Activated gamma-delta T cell (primary cell): ENCODE measurements around the gene MTPN.

ENCODE experiments used
- DNase-seq: peaks from one replicate; lab custom pipeline; 2025; lab: John Stamatoyannopoulos, UW

MTPN gene

DNA sequence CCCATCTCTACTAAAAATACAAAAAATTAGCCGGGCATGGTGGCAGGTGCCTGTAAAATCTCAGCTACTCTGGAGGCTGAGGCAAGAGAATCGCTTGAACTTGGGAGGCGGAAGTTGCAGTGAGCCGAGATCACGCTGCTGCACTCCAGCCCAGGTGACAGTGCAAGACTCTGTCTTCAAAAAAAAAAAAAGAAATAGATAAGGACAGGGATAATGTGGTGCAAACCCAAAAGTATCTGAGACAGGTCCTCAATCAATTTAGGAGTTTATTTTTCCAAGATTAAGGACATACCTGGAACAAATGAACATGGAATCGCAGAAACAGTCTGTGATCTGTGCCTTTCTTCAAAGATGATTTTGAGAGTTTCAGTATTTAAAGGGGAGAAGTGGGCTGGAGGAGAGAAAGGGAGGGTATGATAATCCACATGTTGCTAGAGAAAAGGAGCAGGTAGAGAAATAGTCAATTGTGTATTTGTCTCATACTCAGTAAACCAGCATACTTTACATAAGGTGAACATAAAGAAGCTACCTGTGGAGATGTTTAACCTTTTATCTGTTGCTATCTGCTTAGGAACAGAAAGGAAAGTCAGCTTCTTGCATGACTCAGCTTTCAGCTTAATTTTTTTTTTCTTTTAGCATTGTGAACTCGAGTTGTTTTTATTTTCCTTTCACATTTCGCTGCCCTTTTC, 4.9 kb upstream of the MTPN start:
- no peak for DNase-seq

DNA sequence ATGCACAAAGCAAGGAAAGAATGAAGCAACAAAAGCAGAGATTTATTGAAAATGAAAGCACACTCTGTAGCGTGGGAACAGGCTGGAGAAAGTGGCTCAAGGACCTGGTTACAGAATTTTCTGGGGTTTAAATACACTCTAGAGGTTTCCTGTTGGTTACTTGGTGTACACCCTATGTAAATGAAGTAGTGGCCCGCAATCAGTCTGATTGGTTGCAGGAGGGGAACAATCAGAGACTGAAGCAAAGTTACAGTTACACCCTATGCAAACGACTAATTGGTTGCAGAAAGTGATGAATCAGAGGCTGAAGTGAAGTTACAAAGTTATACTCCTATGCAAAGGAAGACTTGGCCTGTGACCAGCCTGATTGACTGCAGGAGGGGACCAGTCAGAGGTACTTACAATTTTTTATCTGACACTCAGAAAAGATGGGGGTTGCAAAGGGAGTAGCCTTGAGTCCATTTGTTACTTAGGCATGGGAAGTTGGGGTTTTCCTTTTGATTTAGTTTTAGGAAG, 3.6 kb upstream of the MTPN start:
- no peak for DNase-seq

GRCh38 chr7:135980012-135980551, 2.9 kb upstream of the MTPN start:
- no peak for DNase-seq

DNA sequence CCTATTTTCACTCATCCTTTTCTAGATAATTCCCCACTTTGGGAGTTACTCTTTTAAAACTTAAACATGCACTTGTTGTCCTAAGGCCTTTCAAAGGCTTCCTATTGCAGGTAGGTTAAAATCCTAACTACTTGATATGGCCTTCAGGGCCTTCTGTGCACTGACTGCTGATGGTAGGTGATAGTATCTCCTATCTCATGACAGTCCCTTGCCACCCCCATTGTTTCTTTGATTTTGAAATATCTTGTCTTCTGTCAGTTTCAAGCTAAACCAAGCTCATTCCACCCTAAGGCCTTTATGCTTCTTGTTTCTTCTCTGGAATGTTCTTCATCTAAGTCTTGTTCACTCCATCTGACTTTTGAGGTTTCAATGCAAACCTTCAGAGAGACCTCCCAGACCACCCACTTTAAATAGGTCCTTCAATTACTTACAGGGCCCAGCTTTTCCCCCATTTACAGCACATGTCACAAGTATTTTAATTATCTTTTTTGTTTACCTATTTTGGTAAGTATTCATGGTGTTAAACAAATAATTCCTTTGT, 2.4 kb upstream of the MTPN start:
- no peak for DNase-seq

DNA sequence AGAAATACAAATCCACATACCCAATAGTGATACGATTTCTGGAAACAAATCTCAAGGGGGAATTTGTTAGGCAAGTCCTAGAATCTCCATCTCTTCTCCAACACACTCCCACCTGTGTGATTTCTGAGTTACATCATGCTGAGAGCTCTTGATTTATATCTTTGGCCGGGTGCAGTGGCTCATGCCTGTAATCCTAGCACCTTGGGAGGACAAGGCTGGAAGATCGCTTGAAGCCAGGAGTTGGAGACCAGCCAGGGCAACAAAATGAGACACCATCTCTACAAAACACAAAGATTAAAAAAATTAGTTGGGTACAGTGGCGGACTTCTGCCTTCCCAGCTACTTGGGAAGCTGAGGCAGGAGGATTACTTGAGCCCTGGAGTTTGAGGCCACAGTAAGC, 1.5 kb upstream of the MTPN start:
- no peak for DNase-seq

DNA sequence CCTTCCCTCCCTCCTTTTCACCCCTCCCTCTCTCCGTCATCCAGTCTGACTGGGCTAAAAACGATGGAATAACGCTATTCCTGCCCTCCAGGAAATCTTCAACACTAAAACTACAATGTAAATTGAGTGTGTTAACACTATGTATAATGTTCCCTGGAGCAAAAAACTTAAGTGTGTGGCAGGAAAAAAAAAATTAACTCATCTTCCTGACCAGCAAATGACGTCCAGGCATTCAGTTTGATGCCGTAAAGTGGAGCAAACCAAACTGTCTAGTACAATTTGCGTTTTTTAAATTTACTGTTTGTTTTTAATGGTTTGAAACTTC, 545 bp upstream of the MTPN start:
- DNase-seq: no peak

DNA sequence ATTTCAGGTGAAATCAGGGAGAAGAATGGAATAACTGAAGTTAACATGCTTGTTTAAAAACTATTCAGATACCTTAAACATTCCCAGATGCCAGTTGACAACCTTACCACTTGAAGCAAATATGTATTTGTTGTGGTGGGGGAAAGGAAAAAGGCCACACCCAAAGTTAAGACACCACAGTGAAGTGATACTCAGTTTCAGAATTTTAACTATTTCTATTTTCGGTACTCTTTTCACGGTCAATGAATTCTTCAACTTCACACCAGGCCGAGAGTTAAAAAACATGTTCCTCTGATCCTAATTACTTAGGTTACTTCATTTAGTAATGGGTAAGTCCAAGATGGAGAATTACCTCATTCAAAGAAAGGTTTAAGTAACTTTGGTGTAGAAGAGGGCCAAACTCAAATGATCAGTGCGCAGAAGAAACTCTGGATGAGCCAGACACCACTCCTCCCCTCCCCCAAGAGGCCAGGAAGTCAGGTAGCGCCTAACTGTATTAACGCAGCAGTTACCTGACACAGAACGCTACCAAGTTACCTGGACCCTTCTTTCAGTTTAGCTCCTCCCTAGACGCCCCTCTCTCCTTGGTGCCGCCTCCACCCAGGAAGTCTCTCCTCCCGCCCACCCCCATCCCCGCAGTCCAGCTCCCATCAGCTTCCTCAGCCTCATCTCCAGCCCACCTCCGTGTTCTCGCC, 700 bp downstream of the MTPN start:
- no peak for DNase-seq

GRCh38 chr7:135975166-135975565, 2.0 kb downstream of the MTPN start:
- no peak for DNase-seq

DNA sequence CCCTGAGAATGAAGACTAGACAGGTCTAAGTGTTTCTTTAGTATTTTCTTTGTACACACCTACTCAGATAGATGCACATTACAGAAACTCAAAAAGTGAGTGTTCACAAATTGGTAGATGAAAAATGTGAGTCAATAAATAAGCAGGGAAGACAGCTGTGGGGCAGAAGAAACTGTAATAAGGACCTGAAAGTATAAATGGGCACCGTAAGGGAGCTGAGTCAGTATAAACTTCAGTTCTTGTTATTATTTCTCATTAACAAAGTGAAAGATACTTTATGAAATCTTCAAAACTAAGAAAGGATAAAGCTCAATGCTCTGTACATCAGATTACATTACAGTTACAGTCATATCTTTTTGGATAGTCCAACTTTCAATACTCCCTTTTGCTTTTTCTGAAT, 2.5 kb downstream of the MTPN start:
- DNase-seq: no peak

DNA sequence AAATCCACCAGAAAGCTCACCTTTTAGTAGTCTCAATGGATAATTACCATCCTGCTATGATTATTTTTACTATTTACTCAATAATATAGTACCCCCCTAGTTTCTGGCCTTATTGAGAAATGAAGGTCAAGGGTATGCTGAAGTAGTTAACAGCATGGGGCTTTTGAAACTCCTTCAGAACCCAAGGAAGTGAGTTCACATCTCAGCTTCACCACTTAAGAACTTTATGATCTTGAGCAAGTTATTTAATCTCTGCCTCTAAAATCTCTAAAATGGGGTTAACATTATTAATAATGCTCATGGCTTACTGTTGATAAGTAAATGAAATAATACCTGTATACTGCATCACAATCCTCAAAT, 5.8 kb downstream of the MTPN start:
- no peak for DNase-seq

DNA sequence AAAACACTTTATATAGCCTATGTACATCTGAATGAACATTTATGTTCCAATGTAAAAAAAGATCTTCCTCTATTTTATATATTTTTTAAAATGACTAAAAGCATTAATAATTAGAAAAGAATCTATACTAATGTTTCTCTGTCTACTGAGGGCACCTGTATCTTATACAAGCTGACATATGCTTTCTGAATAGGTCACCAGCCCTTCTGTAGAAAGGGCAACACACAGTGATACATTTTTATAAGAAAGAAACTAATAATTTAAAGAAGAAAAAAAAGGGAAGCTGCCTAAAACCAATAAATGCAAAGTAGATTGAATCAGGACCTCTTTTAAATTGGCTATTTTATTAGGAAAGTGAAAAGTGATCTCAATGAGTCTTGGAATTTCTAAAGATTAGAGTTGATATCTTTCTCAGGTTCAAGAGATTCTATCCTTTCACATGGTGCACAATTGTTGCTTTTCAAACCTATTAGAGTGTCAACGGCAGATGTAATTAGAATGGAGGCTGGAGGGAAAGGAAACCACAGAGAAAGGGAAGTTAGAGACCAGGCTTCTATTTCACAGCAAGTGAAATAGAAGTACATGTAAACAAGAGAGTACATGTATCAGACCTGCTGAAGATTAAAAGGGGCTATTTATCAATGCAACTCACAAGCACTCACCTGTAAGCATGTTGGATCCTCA, 6.3 kb downstream of the MTPN start:
- DNase-seq: no peak

DNA sequence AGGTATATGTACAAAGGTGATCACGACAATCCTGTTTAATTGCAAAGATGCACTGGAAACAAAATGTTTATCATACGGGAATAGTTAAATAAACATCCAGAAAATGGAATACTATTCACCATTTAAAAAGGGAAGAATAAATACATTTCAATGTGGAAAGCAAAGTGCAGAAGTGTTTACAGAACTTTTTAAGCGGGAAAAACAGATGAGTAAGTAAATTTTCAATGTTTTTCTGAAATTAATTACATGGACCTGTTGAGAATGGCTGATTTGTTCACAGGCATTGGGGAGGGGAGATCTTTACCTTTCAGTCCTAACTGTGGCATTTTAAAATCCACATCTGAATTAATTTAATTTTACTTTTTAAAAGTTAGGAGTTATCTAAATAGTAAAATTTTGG, 7.1 kb downstream of the MTPN start:
- DNase-seq: no peak

GRCh38 chr7:135966341-135967043, 10.7 kb downstream of the MTPN start:
- DNase-seq: no peak

DNA sequence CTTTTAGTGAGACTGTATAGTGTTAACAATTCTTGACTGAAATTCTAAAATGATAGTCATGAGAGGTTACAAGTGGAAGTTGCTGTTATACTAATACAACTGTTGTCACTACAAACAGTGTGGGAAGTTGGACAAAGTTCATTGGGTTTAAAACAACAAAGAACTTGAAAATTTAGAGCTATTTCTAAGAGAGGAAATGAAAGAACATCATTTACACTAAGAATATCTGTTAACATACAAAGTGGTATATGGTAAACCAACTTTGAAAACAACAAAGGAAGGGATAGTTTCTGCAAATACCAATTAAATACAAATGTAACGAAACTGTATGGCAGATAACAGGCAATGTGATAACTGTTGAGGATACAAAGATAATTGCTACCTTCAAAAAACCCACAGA, 11.6 kb downstream of the MTPN start:
- DNase-seq: no peak

- no peak for DNase-seq
Measured at GRCh38 chr7:135964791-135965190, 12.4 kb downstream of the MTPN start.

DNA sequence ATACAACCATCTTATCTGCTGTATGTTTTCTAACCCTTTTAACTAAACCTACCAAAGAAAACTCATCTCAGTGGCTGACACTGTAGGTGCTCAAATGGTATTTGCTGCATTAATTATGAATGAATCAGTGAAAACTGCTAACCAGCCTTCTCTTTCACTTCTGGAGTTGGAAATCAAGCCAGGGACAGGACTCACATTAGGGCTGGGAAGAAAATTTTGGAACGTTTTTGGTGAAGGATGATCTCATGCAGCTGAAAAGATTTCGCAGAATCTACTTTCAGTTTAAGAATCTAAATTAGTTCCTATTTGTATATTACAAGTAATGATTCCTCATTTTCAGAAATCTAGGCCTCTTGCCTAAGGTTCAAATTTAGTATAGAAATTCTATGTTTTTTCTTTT, 12.9 kb downstream of the MTPN start:
- no peak for DNase-seq

DNA sequence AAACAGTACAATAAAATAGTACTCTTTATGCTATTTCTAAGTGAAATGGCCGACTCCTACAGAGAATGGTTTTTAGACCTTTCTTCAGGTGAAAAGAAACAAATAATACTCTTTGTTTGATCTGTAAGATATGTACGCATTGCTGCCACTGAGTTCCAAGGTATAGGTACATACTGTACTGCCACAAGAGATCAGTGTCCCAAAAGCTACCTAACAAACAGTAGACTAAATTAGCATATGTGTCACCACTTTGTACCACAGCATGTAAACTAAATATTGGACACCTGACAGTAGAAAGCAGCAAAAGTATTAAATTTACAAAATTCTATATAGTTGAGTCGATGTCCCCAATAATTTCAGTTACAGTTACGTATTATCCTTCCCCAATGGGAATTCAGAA, 14.4 kb downstream of the MTPN start:
- DNase-seq: no peak

DNA sequence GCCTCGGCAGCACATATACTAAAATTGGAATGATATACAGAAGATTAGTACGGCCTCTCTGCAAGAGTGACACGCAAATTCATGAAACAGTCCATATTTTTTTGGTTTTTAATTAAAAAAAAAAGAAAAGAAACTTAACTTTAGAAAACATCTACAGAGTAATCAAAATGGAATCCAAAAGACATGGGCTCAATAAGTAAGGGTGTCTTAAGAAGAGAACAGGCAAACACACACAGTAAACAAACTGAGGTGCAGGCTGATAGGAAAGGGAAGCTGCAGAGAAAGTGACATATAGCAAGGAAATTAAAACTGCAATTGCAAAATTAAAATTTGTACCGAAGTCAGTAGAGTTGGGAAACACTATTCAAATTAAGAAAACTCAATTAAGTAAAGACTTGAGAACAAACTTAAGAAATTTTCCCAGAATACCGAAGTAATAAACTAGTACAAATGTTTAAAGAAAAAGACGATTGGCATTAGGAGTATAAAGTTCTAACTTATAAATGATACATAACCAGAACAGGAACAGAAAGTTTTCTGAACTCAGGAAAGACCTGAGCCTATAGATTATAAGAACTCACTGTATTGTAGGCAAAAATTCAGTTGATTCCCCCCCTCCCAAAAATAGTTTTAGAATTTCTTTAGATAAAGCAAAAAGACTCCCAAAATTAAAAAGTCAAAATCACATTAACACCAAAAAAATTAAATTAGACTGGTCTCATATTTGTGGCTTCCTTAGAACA, 16.3 kb downstream of the MTPN start:
- DNase-seq: no peak

GRCh38 chr7:135959646-135960363, 17.4 kb downstream of the MTPN start:
- no peak for DNase-seq

GRCh38 chr7:135958173-135958572, 19.0 kb downstream of the MTPN start:
- DNase-seq: no peak

DNA sequence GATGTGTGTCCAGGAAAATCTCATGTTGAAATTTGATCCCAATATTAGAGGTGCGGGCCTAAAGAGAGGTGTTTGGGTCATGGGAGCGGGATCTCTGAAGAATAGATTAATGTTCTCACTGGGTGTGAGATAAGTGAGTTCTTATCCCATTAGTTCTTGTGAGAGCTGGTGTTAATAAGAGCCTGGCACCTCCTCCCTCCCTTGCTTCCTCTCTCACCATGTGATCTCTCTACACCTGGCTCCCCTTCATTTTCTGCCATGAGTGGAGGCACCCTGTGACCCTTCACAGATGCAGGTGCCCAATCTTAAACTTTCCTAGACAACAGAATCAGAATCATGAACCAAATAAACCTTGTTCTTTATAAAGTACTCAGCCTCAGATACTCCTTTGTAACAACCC, 19.5 kb downstream of the MTPN start:
- DNase-seq: no peak
